Left renal pelvis (tissue), 4 donors: ENCODE results near the gene PEX7. TPM values are rescaled to one million over a fixed set of nuclear protein-coding genes. Genes with fewer than 3 reads are reported as not detected.
"Not testable (repeated sequence)": the region's sequence is repeated elsewhere in the genome, so short reads cannot be mapped to it uniquely, and the experiment has no call there.

ENCODE experiments used
- DNase-seq, 4 donors: peaks; one replicate each; pipeline ENCODE4 v3.0.0-alpha.2; 2013; ENCODE audit warnings: low read depth in 4 of 4, low spot score in 3 of 4
- polyA plus RNA-seq, 4 donors: library from polyadenylated mRNA; unstranded; fragments of 120-200 nt; gene quantifications; one replicate each; pipeline ENCODE4 v1.2.1, GENCODE V29; 2013; ENCODE audit not compliant: insufficient read length in 4 of 4

The PEX7 gene
- polyA plus RNA-seq, 4 donors: 5.6 to 14.6 (median 12.3) TPM

DNA sequence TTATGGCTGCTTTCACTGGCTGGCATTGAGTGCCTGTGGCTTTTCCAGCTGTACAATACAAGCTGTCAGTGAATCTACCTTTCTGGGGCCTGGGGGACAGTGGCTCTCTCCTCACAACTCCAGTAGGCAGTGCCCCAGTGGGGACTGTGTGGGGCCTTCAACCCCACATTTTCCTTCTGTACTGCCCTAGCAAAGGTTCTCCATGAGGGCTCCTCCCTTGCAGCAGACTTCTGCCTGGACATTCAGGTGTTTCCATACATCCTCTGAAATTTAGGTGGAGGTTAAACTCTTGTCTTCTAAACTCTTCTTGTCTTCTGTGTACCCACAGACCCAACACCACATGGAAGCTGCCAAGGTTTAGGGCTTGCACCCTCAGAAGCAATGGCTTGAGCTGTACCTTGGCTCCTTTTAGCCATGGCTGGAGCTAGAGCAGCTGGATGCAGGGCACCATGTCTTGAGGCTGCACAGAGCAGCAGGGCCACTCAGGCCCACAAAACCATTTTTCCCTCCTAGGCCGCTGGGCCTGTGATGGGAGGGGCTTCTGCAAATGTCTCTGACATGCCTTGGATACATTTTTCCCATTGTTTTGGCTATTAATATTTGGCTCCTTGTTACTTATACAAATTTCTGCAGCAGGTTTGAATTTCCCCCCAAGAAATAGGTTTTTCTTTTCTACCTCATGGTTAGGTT is 9.6 kb downstream of the PEX7 start:
- no peak for DNase-seq

DNA sequence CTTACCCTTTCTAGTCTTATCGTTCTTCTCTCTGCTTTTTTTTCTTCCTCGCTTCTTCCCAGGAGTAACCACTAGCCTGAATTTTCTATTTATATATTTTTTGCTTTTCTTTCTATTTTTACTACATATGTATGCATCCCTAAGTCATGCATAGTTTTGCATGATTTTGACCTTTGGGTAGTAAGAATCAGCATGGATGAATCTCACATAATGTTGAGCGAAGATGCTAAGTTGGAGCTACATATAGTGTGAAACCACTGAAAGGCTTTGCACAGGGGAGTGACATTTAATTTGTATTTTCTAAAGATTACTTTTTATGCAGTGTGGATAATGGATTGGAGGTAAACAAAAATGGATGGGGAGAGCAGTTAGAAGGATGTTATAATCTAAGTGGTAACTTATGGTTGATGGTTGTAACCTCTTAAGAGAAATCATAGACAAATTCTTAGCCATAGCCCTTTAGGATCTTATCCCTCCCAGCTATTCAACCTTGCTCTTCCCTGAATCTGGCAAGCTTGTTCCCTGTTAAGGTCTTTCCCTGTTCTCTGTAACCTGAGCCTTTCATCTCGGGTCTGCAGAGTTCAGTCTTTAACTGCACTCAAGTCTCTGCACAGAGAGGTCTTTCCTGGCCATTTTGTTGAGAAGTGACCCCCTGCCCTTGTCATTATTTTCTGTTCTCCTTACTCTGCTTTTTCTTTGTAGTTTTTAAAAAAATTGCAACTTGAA is 18.0 kb downstream of the PEX7 start:
- no peak for DNase-seq

DNA sequence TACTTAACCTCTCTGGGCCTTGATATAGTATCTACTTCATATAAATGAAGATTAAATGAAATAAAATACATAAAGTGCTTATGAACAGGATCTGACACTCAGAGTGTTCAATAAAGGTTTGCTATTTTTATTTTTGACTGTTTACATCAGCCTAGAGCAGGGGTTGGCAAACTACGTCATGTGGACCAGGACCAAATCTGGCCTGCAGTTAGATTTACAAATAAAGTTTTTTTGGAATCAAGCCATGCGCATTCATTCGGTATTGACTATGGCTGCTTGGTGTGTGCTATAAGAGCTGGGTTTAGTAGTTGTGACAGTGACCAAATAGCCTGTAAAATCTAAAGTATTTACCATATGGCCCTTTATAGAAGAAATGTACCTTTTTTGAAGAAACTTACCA is 20.8 kb downstream of the PEX7 start:
- DNase-seq: no peak

DNA sequence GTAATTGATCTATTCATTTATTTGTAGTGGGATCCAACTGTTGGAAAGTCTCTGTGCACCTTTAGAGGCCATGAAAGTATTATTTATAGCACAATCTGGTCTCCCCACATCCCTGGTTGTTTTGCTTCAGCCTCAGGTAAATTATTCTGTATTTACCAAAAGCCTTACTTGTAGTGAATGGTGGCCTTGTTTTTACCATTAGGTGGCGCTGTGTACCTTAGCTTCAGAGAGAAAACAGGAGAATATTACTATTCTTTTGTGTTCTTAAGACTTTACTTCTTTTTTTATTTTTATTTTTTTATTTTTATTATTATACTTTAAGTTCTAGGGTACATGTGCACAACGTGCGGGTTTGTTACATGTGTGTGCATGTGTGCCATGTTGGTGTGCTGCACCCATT is 23.7 kb downstream of the PEX7 start:
- DNase-seq: peak in 2 of 4 donors; percentile 14 to 27

DNA sequence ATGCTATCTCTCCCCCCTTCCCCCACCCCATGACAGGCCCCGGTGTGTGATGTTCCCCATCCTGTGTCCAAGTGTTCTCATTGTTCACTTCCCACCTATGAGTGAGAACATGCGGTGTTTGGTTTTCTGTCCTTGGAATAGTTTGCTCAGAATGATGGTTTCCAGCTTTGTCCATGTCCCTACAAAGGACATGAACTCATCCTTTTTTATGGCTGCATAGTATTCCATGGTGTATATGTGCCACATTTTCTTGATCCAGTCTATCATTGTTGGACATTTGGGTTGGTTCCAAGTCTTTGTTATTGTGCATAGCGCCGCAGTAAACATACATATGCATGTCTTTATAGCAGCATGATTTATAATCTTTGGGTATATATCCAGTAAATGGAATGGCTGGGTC is 24.1 kb downstream of the PEX7 start:
- DNase-seq: not testable (repeated sequence)

DNA sequence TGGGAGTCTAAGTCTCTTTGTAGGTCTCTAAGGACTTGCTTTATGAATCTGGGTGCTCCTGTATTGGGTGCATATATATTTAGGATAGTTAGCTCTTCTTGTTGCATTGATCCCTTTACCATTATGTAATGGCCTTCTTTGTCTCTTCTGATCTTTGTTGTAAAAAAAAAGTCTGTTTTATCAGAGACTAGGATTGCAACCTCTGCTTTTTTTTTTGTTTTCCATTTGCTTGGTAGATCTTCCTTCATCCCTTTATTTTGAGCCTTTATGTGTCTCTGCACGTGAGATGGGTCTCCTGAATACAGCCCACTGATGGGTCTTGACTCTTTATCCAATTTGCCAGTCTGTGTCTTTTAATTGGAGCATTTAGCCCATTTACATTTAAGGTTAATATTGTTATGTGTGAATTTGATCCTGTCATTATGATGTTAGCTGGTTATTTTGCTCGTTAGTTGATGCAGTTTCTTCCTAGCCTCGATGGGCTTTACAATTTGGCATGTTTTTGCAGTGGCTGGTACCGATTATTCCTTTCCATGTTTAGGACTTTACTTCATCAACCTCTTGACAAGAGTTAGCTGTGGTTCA is 27.7 kb downstream of the PEX7 start:
- DNase-seq: not testable (repeated sequence)

DNA sequence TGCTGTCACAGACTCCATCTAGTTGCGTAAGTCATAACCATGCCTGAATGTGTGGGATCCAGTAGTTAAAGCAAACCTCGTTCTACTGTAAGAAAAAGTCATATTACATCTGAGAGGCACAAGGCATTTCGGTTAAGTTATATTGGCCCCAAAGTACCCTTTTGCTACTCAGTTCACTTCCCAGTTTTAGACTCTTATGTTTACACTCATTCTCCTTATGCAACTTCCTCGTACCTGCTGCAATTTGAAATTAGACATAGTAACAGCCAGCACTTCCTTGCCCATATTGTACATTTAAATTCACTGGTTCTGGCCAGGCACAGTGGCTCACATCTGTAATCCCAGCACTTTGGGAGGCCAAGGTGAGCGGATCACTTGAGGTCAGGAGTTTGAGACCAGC is 37.0 kb downstream of the PEX7 start:
- no peak for DNase-seq

DNA sequence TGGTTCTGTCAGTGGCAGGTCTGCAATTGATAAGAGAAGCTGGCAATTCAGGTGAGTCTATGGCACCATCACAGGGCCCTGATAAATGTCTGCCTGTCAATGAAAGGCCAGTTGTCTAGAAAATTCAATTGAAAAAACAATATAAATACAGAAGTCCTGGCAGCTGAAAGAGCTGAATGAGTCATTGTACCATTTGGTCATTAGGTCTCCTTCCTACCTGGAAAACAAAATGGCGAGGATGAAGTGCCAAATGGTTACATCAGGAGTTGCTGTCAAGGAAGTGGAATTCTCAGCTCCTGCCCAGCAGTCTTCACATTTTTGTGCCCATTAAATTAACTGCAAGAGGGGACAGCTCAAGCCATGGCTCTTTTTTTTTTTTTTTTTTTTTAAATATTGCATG is 37.7 kb downstream of the PEX7 start:
- DNase-seq: no peak

DNA sequence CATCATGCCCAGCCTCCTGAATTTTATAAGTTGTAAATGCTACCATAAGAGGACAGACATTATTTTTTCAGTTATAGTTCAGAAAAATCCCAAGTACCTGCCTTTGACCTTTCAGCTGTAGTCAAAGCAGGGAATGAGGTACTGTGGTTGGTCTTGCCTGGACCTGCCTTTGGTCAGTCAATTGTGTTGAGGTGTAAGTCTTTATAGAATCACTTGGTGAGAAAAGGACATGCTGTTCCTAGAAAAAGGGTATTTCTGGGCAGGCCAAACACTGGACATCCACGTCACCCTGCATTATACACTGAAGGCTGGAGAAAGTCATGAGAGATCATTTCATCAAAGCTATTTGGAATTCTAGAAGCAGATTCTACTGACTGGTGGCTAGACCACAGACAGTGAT is 40.3 kb downstream of the PEX7 start:
- DNase-seq: no peak

DNA sequence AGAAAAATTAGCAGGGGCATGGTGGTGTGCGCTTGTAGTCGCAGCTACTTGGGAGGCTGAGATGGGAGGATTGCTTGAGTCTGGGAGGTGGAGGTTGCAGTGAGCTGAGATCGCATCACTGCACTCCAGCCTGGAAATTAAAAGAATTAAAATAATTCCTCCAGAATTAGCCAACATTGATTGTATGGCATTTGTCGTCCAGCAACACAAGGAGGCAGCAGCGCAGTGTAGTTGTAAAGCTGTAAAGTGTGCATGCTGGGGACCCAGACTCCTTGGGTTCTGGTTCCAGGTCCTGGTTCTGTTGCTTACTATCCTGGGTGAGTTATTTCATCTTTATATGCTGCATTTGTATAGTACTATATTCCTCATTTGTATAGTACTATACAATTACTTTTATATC is 41.4 kb downstream of the PEX7 start:
- no peak for DNase-seq

DNA sequence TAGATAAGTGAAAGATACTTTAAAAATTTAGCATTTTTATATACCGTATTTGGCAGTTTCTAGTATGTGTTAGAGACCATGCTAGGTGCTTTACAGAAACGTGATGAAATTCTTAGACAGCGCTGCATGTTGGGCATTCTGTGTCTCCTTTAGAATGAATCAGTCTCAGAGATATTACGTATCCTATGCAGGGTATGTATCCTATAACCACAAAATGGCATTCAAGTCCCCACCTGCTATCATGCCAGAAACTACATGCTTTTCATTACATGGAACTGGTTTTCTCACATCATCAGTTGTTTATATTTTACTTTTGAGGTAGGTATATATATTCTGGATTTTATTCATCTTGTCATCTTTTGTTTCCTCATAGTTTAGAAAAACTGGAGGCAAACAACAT is 42.3 kb downstream of the PEX7 start:
- no peak for DNase-seq

DNA sequence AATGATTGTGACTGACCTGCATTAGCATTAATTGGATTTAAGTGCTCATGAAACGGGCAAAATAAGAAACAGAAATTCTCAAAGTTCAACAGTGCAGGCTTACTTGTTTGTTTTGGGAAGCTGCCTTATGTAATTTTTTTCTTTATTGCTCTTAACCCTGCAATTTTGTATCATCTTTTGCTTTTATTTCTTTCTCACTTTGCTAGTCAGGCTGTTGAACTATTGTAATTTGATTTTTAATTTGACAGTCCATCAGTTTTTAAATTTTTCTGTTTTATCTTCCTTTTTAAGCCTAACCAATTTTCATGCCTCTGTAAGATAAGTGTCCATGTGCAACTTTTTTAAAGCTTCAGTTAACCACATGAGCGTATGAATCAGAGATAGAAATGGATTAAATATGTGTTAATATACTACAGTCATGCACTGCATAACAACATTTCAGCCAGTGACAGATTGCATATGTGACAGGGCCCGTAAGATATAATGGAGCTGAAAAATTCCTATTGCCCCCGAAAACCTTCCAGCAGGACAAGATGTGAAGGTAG is 44.6 kb downstream of the PEX7 start:
- no peak for DNase-seq

DNA sequence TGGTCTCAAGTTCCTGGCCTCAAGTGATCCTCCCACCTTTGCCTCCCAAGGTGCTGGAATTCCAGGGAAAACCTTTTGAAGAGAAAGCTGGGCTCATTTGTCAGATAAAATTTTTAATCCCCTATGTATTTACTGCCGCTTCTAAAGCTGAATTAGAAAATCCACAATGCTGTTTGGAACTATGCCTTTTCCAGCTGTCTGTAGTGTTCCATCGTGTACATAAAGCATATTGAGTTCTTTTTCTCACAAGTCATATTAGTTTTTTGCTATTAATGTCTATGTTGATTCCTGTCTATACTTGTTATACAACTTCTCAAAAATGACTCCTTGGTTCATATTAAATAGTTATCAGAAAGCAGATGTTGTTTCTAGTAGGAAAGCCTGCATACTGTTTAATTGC is 47.1 kb downstream of the PEX7 start:
- DNase-seq: no peak

DNA sequence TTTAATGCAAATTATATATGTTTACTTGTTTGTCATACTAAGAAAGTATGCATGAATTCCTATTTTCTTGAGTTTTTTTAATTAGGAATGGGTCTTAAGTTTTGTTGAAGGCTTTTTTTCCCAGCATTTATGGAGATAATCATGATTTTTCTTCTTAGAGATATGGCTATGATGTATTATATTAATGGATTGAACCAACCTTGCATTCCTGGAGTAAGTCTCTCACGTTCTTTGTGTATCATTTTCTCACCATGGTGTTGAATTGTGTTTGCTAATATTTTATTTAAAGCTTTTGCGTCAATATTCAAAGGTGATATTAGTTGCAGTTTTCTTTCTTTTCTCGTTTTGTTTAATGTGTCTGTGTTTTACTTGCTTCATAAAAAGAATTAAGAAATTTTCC is 51.4 kb downstream of the PEX7 start:
- DNase-seq: no peak

DNA sequence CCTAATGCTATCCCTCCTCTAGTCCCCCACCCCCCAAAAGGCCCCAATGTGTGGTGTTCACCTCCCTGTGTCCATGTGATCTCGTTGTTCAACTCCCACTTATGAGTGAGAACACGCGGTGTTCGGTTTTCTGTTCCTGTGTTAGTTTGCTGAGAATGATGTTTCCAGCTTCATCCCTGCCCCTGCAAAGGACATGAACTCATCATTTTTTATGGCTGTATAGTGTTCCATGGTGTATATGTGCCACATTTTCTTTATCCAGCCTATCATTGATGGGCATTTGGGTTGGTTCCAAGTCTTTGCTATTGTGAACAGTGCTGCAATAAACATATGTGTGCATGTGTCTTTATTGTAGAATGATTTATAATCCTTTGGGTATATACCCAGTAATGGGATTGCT is 54.1 kb downstream of the PEX7 start:
- DNase-seq: not testable (repeated sequence)

DNA sequence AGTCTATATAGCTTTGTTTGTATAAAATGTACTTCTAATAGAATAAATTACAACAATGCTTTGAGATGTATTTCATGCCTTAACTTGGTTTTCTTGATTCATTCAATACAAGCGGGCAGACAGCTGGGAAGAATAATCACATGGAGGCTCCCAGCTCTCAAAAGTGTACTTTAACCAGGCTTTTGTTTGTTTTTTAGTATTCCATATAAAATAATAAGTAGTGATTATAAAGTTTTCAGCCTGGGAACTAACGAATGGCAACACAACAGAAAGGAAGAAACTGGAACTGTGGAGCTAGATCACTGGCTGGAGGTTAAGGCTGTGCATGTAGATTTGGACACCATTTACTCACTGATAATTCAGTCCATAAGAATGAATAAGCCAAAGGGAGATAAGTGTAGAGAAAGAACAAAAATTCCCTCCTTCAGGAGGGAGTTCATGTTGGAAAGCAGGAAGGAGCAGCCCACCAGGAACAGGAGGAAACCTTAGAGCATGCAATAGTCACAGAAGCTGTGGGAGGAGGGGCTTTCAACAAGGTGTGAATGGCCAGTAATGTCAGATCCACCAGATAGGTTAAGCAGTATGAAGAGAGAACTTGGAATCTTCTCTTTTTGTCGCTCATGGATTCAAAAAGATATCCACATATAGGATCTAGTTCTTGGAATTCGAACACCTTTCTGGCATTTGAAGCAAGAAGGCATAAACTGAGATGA is 58.5 kb downstream of the PEX7 start:
- DNase-seq: no peak

DNA sequence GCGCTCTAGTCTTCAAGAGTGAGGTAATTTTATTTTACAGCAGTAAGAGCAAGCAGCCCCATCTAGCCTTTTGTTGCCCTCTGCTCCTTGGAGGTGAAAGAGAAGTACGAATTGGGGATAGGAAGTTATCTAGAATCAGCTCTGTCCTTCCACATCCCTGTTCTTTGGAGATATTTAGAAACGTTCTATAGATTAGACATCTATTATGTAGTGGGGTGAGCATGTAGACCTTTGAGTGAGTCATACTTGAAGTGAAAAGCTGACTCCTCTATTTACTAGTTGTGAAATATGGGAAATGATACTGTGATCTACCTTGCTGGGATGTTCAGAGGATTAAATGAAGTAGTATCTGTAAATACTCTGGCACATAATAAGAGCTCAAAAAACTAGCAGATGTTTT is 63.7 kb downstream of the PEX7 start:
- DNase-seq: no peak

DNA sequence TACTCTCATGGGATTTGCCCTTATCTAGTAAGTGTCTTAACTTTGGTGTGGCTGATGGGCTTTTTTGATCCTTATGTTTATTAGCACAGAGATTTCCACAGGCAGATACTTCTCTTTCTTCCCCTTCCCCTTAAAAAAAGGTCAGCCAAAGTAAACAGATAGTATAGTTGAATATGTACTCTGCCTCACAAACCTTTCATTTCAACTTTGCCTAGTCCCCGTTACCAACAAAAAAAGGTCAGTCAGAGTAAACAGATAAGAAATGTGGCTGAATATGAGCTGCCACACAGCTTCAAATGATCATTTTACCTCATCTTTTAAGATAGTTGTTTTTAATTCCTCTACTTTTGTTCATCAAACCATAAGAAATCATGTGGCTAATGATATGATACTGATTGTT is 65.6 kb downstream of the PEX7 start:
- DNase-seq: no peak

DNA sequence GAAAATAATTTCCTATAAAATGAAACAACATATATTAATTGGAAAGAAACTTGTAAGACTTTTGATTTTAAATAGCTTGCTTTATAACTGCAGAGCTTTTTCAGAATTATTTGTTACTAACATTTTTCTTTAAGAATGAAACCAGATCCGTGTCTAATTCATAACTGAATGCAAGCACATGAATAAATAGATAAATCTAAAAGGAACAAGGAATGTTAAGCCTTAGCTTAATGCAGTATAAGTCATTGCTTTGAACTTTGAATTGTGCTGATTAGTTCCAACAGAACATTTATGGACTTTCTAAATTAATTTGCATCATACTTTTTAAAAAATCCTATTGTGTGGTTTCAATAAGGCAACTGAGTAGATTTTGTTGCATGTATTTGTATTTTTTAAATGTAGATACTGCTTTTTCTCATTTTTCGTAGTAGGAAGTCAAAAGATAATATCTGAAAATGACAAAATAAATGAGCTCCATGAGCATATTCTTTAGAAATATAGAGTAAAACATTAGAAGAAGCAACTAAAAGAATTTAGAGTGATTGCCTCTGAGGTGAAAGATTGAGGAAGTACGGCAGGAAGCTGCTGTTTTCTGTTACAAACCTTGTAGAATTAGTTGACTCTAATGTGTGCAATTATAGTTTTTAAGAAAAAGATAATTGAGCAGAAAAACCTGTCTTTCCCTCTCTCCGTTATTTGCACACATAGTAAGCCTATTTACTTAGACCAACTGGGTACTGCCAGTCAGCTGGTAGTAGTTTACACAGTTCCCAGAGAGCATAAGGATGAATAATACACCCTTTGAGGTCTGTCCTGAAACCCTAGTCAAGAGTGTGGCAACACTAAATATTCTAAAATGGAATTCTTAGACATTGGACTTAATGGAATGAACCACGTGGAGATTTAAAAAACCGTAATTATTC is 67.1 kb downstream of the PEX7 start:
- no peak for DNase-seq

DNA sequence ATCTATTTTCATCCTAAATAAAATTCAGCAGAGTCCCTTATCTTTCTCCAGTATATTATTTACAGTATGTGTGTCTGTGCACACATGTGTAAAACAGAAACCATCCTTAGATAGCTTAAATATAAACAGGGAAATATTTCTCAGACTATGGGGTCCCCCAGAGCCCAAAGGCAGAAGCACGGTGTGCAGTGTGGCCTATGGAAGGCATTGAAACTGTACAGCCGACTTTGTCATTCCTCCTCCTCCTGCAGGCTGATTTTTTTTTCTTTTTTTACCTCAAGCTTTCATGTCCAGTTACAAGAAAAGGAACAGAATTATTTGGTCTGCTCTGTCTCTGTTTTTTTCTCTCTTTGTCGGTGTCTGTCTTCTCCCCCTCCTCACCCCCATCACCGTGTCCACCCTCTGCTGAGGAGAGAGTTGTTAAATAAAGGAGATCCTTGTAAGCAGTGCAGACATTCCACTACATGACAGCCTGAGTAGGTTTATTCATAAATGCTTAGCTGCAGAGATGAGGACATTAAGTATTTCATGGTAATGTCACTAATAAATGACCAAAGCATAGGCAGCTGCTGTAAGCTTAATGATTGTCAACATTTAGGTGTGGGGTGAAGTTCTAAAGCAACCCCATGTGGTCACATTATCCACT is 67.9 kb downstream of the PEX7 start:
- DNase-seq: no peak
